Measurements from ENCODE around the gene ARHGEF11. TPM values are rescaled to one million over a fixed set of nuclear protein-coding genes. Genes with fewer than 3 reads are reported as not detected.

The ARHGEF11 gene
- 10 to 100 TPM; 28.4 to 65.3 (median 45.5) TPM for total RNA-seq
- 10 to 100 TPM in 1 of 3 donors, 1 to 10 TPM in 2; 3.4 to 10.2 (median 3.4) TPM for polyA plus RNA-seq
- long read RNA-seq, donor 1, partial matches to known transcripts, result 8 of 9 reads
- long read RNA-seq, donor 1, other reads (novel, unspliced or antisense), result 0 of 9 reads
- long read RNA-seq, donor 2, full-length matches to known transcripts, result 1 of 8 reads
- long read RNA-seq, donor 2, partial matches to known transcripts, result 7 of 8 reads
- long read RNA-seq, donor 2, other reads (novel, unspliced or antisense), result 0 of 8 reads

DNA sequence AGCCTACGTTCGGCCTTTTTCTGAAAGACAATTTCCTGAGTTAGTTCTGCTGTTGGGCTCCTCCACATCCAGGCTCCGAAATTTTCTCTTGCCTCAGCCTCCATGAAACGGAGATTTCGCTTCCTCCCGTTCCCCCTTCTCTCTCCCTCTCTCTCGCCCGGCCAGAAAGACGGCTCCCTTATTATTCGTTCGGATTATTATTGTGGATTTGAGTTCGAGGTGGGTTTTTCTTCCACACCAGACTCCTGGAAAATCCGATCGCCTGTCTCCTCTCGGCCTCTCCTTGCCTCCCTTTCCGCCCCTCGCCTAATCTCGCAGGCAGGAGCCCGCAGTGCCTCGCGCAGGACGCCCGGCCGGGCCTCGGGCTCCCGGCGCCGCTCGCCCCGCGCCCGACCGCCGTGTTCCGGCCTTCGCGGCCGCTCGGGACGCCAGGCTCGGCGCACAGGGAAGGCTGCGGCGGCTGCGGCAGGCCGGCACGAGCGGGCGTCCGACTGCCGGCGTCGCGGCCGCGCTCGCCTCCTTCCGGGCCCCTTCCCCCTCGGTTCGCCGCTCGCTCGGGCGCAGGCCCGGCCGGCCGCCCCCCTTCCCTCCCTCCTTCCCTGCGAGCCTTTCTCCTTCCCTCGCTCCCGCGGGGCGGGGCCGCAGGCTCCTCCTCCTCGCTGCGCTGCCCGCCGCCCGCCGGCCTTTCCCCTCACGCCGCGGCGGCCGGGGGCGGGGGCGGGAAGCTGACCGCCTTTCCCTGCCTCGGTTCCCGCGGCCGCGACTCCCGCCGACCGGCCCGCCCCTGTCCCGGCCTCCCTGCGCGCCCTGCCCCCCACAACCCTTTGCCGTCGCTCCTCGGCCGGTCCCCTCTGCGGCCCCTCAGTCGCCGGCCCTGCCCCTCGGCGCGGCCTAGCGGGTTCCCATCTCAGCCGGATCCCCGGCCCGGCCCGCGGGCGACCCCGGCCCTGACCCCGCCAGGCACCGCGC, at the start of gene ARHGEF11:
Gene ARHGEF11 (minus strand): TSS at position 493 of the 969 bp plus-strand sequence. CDS start 1,412 bp downstream, outside the sequence.
- peak within 1 kb of the TSS; percentile 46 to 80 (median 62) for H3K4me3 ChIP-seq
- 0 to 1% (median 1%) methylated on average over 78 to 120 of the region's 120 CpGs for WGBS, 5 donors
- intact Hi-C loops (cut with DNase I; ENCODE audit: low total_unique reads), result no loop called here
- peak within 1 kb of the TSS; percentile 66 to 89 (median 84) for H3K27ac ChIP-seq
- peak; percentile 90 for DNase-seq
- H3K4me1 ChIP-seq, result peaks cover 5 to 60% (median 48%) of the 10 kb centered on the region in 6 donors
- no peak for TF ChIP-seq POLR2A (IDR thresholded peaks at IDR 0.05)
- TF ChIP-seq CTCF (IDR thresholded peaks at IDR 0.05 in 8 of 11, conservative IDR thresholded peaks at IDR 0.05 in 3 of 11), result no peak
- peak; percentile 36 to 76 (median 74) for TF ChIP-seq POLR2AphosphoS5 (IDR thresholded peaks at IDR 0.05)
- no peaks in the 10 kb centered on the region for H3K9me3 ChIP-seq
- H3K27me3 ChIP-seq (replicated peaks in 1 of 7), result peaks cover 0 to 58% (median 0%) of the 10 kb centered on the region in 7 donors
- H3K36me3 ChIP-seq, result no peaks in the 10 kb centered on the region

GRCh38 chr1:157095091-157095490, 49.5 kb upstream of the ARHGEF11 start:
- no peak overlapping the region for H3K4me3 ChIP-seq
- peaks cover 0 to 15% (median 3%) of the 10 kb centered on the region in 6 donors for H3K4me1 ChIP-seq
- TF ChIP-seq POLR2A (IDR thresholded peaks at IDR 0.05) (no peak), POLR2AphosphoS5 (IDR thresholded peaks at IDR 0.05) (no peak), CTCF (IDR thresholded peaks at IDR 0.05 in 8 of 11, conservative IDR thresholded peaks at IDR 0.05 in 3 of 11) (no peak)
- intact Hi-C loops (cut with DNase I; ENCODE audit: low total_unique reads), result no loop called here
- H3K9me3 ChIP-seq, result no peaks in the 10 kb centered on the region
- no peaks in the 10 kb centered on the region for H3K36me3 ChIP-seq
- H3K27ac ChIP-seq, result no peak overlapping the region
- DNase-seq, result no peak
- H3K27me3 ChIP-seq (replicated peaks in 1 of 7), result peaks cover 0 to 10% (median 0%) of the 10 kb centered on the region in 7 donors
- 65 to 80% (median 75%) methylated on average over 4 of the region's 4 CpGs for WGBS, 5 donors

GRCh38 chr1:157092831-157093230, 47.3 kb upstream of the ARHGEF11 start:
- Histone ChIP-seq H3K27ac (peak overlapping the region in 2 of 8 donors; percentile 26 to 28), H3K36me3 (no peaks in the 10 kb centered on the region), H3K4me3 (no peak overlapping the region), H3K4me1 (peaks cover 0 to 10% (median 4%) of the 10 kb centered on the region in 6 donors), H3K27me3 (replicated peaks in 1 of 7) (peaks cover 0 to 15% (median 0%) of the 10 kb centered on the region in 7 donors), H3K9me3 (no peaks in the 10 kb centered on the region)
- TF ChIP-seq POLR2AphosphoS5 (IDR thresholded peaks at IDR 0.05), result peak in 2 of 3 donors; percentile 31 to 38
- TF ChIP-seq POLR2A (IDR thresholded peaks at IDR 0.05), result no peak
- intact Hi-C loops (cut with DNase I; ENCODE audit: low total_unique reads), result no loop called here
- WGBS, 5 donors, result 74 to 82% (median 76%) methylated on average over 8 of the region's 8 CpGs
- DNase-seq, result peak; percentile 78

DNA sequence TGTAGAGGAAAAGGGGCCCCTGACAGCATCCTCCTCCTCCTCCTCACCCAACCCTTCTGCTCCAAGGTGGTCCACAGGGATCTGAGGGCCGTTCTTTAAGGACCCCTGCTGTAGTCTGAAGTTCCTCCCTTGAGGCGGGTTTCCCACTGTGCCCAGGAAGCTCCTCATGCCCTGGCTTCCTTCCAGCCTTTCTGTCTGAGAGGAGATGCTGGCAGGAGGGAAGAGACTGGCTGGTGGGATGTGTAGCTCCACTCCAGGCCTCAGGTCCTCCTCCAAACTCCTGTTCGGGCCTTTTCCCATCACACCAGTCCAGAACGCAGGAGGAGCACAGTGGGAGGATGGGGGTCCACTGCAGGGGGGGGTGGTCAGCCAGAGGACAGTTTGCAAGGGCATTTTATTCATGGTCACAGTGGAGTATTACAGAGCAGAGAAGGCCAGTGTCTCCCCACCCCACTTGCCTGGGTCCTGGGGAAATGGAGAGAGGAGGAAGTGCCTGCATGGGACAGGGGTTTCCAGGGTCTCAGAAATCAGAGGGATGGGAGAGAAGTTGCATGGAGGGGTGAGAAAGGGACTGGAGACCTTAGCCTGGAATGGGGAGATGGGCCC, 46.2 kb upstream of the ARHGEF11 start:
- no peaks in the 10 kb centered on the region for H3K36me3 ChIP-seq
- no peak overlapping the region for H3K27ac ChIP-seq
- intact Hi-C loops (cut with DNase I; ENCODE audit: low total_unique reads), result no loop called here
- H3K27me3 ChIP-seq (replicated peaks in 1 of 7), result peaks cover 0 to 15% (median 0%) of the 10 kb centered on the region in 7 donors
- peaks cover 0 to 10% (median 4%) of the 10 kb centered on the region in 6 donors for H3K4me1 ChIP-seq
- no peaks in the 10 kb centered on the region for H3K9me3 ChIP-seq
- TF ChIP-seq CTCF (IDR thresholded peaks at IDR 0.05 in 8 of 11, conservative IDR thresholded peaks at IDR 0.05 in 3 of 11) (no peak), POLR2A (IDR thresholded peaks at IDR 0.05) (no peak), POLR2AphosphoS5 (IDR thresholded peaks at IDR 0.05) (no peak)
- WGBS, 5 donors, result 71 to 82% (median 72%) methylated on average over 3 to 4 of the region's 4 CpGs
- peak; percentile 53 for DNase-seq
- no peak overlapping the region for H3K4me3 ChIP-seq

Measured in spleen (tissue), 13 donors.